ENCODE measurements around the gene MLLT1.

The MLLT1 gene

GRCh38 chr19:6253954-6254733 is 25.6 kb downstream of the MLLT1 start:
- Histone ChIP-seq H3K36me3 (ENCODE audit: control insufficient read depth, insufficient read depth, low read length) (peaks cover 29% of the 10 kb centered on the region), H3K4me3 (ENCODE audit: low read depth, low read length) (no peak overlapping the region), H3K4me1 (ENCODE audit: control insufficient read depth, insufficient read depth, low read length) (0 out of 2 replicates have a peak, but pooled peaks cover 6% of the 10 kb centered on the region), H3K9me3 (ENCODE audit: control insufficient read depth, insufficient read depth, low read length) (no peaks in the 10 kb centered on the region), H3K27ac (ENCODE audit: low read depth, low read length) (no peak overlapping the region), H3K9ac (ENCODE audit: low read depth, low read length) (no peak overlapping the region), H3K27me3 (ENCODE audit: control insufficient read depth, insufficient read depth, low read length) (no peaks in the 10 kb centered on the region)

- H3K36me3 ChIP-seq (ENCODE audit: control insufficient read depth, insufficient read depth, low read length): peaks cover 19% of the 10 kb centered on the region
- no peak overlapping the region for H3K9ac ChIP-seq (ENCODE audit: low read depth, low read length)
- H3K27ac ChIP-seq (ENCODE audit: low read depth, low read length): no peak overlapping the region
- no peaks in the 10 kb centered on the region for H3K9me3 ChIP-seq (ENCODE audit: control insufficient read depth, insufficient read depth, low read length)
- 0 out of 2 replicates have a peak, but pooled peaks cover 6% of the 10 kb centered on the region for H3K4me1 ChIP-seq (ENCODE audit: control insufficient read depth, insufficient read depth, low read length)
- H3K27me3 ChIP-seq (ENCODE audit: control insufficient read depth, insufficient read depth, low read length): no peaks in the 10 kb centered on the region
- no peak overlapping the region for H3K4me3 ChIP-seq (ENCODE audit: low read depth, low read length)
These were observed 27.7 kb downstream of the MLLT1 start for GRCh38 chr19:6252066-6252465.

- no peaks in the 10 kb centered on the region; the same call in 1 of the 2 replicates for H3K9me3 ChIP-seq (ENCODE audit: control insufficient read depth, insufficient read depth, low read length)
- no peak overlapping the region for H3K27ac ChIP-seq (ENCODE audit: low read depth, low read length)
- no peak overlapping the region for H3K9ac ChIP-seq (ENCODE audit: low read depth, low read length)
- H3K4me1 ChIP-seq (ENCODE audit: control insufficient read depth, insufficient read depth, low read length): 0 out of 2 replicates have a peak, but pooled peaks cover 6% of the 10 kb centered on the region
- peaks cover 22% of the 10 kb centered on the region for H3K36me3 ChIP-seq (ENCODE audit: control insufficient read depth, insufficient read depth, low read length)
- H3K27me3 ChIP-seq (ENCODE audit: control insufficient read depth, insufficient read depth, low read length): no peaks in the 10 kb centered on the region
- H3K4me3 ChIP-seq (ENCODE audit: low read depth, low read length): no peak overlapping the region
These were observed 28.9 kb downstream of the MLLT1 start for GRCh38 chr19:6250909-6251308.

GRCh38 chr19:6250024-6250615 is 29.7 kb downstream of the MLLT1 start:
- H3K4me1 ChIP-seq (ENCODE audit: control insufficient read depth, insufficient read depth, low read length): 0 out of 2 replicates have a peak, but pooled peaks cover 6% of the 10 kb centered on the region
- H3K27ac ChIP-seq (ENCODE audit: low read depth, low read length): no peak overlapping the region
- H3K4me3 ChIP-seq (ENCODE audit: low read depth, low read length): no peak overlapping the region
- H3K9me3 ChIP-seq (ENCODE audit: control insufficient read depth, insufficient read depth, low read length): no peaks in the 10 kb centered on the region; the same call in 1 of the 2 replicates
- no peaks in the 10 kb centered on the region for H3K27me3 ChIP-seq (ENCODE audit: control insufficient read depth, insufficient read depth, low read length)
- H3K9ac ChIP-seq (ENCODE audit: low read depth, low read length): no peak overlapping the region
- H3K36me3 ChIP-seq (ENCODE audit: control insufficient read depth, insufficient read depth, low read length): peaks cover 22% of the 10 kb centered on the region

GRCh38 chr19:6249296-6249695 is 30.5 kb downstream of the MLLT1 start:
- H3K4me1 ChIP-seq (ENCODE audit: control insufficient read depth, insufficient read depth, low read length): 0 out of 2 replicates have a peak, but pooled peaks cover 5% of the 10 kb centered on the region
- no peak overlapping the region for H3K27ac ChIP-seq (ENCODE audit: low read depth, low read length)
- no peak overlapping the region for H3K9ac ChIP-seq (ENCODE audit: low read depth, low read length)
- H3K27me3 ChIP-seq (ENCODE audit: control insufficient read depth, insufficient read depth, low read length): no peaks in the 10 kb centered on the region
- H3K36me3 ChIP-seq (ENCODE audit: control insufficient read depth, insufficient read depth, low read length): peaks cover 18% of the 10 kb centered on the region
- H3K9me3 ChIP-seq (ENCODE audit: control insufficient read depth, insufficient read depth, low read length): no peaks in the 10 kb centered on the region; the same call in 1 of the 2 replicates
- no peak overlapping the region for H3K4me3 ChIP-seq (ENCODE audit: low read depth, low read length)

GRCh38 chr19:6248844-6249243 is 30.9 kb downstream of the MLLT1 start:
- H3K4me1 ChIP-seq (ENCODE audit: control insufficient read depth, insufficient read depth, low read length): 0 out of 2 replicates have a peak, but pooled peaks cover under 1% of the 10 kb centered on the region
- H3K9ac ChIP-seq (ENCODE audit: low read depth, low read length): no peak overlapping the region
- no peaks in the 10 kb centered on the region; the same call in 1 of the 2 replicates for H3K9me3 ChIP-seq (ENCODE audit: control insufficient read depth, insufficient read depth, low read length)
- H3K36me3 ChIP-seq (ENCODE audit: control insufficient read depth, insufficient read depth, low read length): peaks cover 15% of the 10 kb centered on the region
- H3K27ac ChIP-seq (ENCODE audit: low read depth, low read length): no peak overlapping the region
- H3K27me3 ChIP-seq (ENCODE audit: control insufficient read depth, insufficient read depth, low read length): no peaks in the 10 kb centered on the region
- H3K4me3 ChIP-seq (ENCODE audit: low read depth, low read length): no peak overlapping the region

GRCh38 chr19:6248341-6248740 is 31.4 kb downstream of the MLLT1 start:
- no peaks in the 10 kb centered on the region; the same call in 1 of the 2 replicates for H3K9me3 ChIP-seq (ENCODE audit: control insufficient read depth, insufficient read depth, low read length)
- H3K36me3 ChIP-seq (ENCODE audit: control insufficient read depth, insufficient read depth, low read length): peaks cover 15% of the 10 kb centered on the region
- no peaks in the 10 kb centered on the region for H3K4me1 ChIP-seq (ENCODE audit: control insufficient read depth, insufficient read depth, low read length)
- H3K9ac ChIP-seq (ENCODE audit: low read depth, low read length): no peak overlapping the region
- no peak overlapping the region for H3K27ac ChIP-seq (ENCODE audit: low read depth, low read length)
- H3K27me3 ChIP-seq (ENCODE audit: control insufficient read depth, insufficient read depth, low read length): no peaks in the 10 kb centered on the region
- H3K4me3 ChIP-seq (ENCODE audit: low read depth, low read length): no peak overlapping the region

GRCh38 chr19:6247007-6247288 is 32.8 kb downstream of the MLLT1 start:
- no peak overlapping the region for H3K9ac ChIP-seq (ENCODE audit: low read depth, low read length)
- no peaks in the 10 kb centered on the region; the same call in 1 of the 2 replicates for H3K9me3 ChIP-seq (ENCODE audit: control insufficient read depth, insufficient read depth, low read length)
- H3K27ac ChIP-seq (ENCODE audit: low read depth, low read length): no peak overlapping the region
- H3K27me3 ChIP-seq (ENCODE audit: control insufficient read depth, insufficient read depth, low read length): no peaks in the 10 kb centered on the region
- H3K4me3 ChIP-seq (ENCODE audit: low read depth, low read length): no peak overlapping the region
- no peaks in the 10 kb centered on the region for H3K4me1 ChIP-seq (ENCODE audit: control insufficient read depth, insufficient read depth, low read length)
- peaks cover 15% of the 10 kb centered on the region for H3K36me3 ChIP-seq (ENCODE audit: control insufficient read depth, insufficient read depth, low read length)

GRCh38 chr19:6246174-6247006 is 33.4 kb downstream of the MLLT1 start:
- Histone ChIP-seq H3K27me3 (ENCODE audit: control insufficient read depth, insufficient read depth, low read length) (no peaks in the 10 kb centered on the region), H3K36me3 (ENCODE audit: control insufficient read depth, insufficient read depth, low read length) (peaks cover 15% of the 10 kb centered on the region), H3K9me3 (ENCODE audit: control insufficient read depth, insufficient read depth, low read length) (no peaks in the 10 kb centered on the region; the same call in 1 of the 2 replicates), H3K27ac (ENCODE audit: low read depth, low read length) (no peak overlapping the region), H3K4me3 (ENCODE audit: low read depth, low read length) (no peak overlapping the region), H3K9ac (ENCODE audit: low read depth, low read length) (no peak overlapping the region), H3K4me1 (ENCODE audit: control insufficient read depth, insufficient read depth, low read length) (no peaks in the 10 kb centered on the region)

GRCh38 chr19:6242677-6243076 is 37.1 kb downstream of the MLLT1 start:
- Histone ChIP-seq H3K27ac (ENCODE audit: low read depth, low read length) (no peak overlapping the region), H3K9me3 (ENCODE audit: control insufficient read depth, insufficient read depth, low read length) (no peaks in the 10 kb centered on the region; the same call in 1 of the 2 replicates), H3K4me1 (ENCODE audit: control insufficient read depth, insufficient read depth, low read length) (no peaks in the 10 kb centered on the region; the same call in 1 of the 2 replicates), H3K9ac (ENCODE audit: low read depth, low read length) (no peak overlapping the region), H3K4me3 (ENCODE audit: low read depth, low read length) (no peak overlapping the region), H3K27me3 (ENCODE audit: control insufficient read depth, insufficient read depth, low read length) (no peaks in the 10 kb centered on the region), H3K36me3 (ENCODE audit: control insufficient read depth, insufficient read depth, low read length) (peaks cover 9% of the 10 kb centered on the region)
